ENCODE data around the gene MYL10.
"Not testable (repeated sequence)": the region's sequence is repeated elsewhere in the genome, so short reads cannot be mapped to it uniquely, and the experiment has no call there.

Gene MYL10

DNA sequence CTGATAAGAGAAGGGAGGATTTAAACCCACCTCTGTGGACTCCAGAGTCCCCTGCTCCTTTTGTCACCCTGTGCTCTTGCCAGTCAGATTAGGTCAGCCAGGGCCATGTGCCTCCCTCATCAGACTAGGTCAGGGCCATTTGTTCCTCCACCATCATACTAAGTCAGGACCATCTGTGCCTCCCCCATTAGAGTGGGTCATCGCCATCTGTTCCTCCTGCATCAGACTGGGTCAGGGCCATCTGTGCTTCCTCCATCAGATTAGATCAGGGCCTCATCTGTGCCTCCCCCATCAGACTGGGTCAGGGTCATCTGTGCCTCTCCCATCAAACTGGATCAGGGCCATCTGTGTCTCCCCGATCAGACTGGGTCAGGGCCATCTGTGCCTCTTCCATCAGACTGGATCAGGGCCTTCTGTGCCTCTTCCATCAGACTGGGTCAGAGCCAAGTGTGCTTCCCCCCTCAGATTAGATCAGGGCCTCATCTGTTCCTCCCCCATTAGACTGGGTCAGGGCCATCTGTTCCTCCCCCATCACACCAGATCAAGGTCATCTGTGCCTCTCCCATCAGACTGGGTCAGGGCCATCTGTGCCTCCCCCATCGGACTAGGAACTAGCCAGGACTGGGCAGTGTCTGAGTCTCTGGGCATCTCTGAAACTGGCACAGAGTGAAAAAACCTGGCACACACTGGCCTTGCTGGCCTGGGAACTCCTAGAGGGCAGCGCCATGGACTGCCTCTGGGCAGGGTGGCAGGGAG, 11.5 kb downstream of the MYL10 start:
- no peak for DNase-seq

DNA sequence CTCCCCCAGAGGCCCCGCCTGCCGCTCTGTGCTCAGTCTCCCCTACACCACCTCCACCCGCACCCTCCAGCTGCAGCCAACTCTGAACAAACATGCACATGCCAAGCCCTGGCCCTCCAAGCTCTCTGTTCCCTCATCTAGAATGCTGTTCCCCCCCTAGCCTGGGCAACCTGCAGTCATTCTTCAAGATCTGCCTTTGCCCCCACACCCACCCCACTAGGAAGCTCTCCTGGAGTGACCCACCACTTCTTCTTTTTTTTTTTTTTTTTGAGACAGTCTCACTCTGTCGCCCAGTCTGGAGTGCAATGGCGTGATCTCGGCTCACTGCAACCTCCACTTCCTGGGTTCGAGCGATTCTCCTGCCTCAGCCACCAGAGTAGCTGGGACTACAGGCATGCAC, 13.7 kb downstream of the MYL10 start:
- no peak for DNase-seq

DNA sequence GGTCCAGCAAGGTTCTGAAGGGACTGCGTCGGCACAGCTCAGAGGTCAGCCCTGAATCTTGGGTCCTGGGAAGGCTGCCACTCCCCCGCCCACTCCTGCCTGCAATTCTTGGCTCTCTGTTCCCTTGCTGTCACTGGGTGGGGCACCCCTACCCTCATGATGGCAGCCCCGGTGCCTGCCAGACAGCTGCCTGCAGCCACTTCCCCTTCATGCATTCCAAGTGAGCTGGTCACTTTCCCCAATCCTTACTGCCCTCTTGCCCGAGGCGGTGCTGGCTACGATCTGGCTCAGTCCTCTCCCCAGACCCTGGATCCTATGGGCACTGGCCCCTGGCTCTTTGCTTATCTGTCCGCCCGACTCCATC, 14.2 kb downstream of the MYL10 start:
- no peak for DNase-seq

DNA sequence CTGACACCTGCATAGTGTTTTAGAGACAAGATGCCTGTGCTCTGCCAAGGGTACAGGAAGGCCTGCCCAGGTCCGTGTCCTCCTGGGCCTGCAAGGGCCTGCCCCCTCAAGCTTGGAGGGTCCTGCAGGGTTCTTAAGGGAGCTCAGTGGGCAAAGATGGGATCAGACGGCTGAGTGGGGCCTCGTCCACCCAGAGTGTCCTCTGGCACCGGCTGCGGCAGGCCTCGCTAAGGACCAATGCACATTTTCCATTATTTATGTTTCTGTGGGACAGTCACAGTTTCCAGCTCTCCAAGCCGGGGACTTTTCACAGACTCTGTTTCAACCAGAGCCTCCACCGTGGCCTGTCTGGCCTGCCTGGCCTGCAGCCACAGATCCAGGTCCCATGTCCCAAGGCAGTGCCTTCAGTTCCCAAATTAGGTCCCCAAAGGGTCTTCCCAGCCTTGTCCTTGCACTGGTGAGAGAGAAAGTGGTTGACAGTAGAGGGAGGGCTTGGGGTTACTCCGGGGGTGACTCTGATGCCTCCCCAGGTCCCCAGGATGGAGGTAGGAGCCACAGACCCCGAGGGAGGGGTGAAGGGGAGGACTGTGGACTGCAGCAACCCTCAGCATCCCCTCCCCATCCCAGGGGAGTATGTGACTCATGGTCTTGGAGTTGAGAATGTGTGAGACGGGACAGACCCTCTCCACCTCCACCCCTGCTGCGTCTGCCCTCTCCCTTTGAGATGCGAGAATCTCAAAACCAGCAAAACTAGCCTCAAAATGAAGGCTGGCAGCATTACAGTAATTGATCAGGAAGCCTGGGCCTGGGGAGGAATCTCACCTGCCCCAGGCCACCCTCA, 14.8 kb downstream of the MYL10 start:
- DNase-seq, result no peak

DNA sequence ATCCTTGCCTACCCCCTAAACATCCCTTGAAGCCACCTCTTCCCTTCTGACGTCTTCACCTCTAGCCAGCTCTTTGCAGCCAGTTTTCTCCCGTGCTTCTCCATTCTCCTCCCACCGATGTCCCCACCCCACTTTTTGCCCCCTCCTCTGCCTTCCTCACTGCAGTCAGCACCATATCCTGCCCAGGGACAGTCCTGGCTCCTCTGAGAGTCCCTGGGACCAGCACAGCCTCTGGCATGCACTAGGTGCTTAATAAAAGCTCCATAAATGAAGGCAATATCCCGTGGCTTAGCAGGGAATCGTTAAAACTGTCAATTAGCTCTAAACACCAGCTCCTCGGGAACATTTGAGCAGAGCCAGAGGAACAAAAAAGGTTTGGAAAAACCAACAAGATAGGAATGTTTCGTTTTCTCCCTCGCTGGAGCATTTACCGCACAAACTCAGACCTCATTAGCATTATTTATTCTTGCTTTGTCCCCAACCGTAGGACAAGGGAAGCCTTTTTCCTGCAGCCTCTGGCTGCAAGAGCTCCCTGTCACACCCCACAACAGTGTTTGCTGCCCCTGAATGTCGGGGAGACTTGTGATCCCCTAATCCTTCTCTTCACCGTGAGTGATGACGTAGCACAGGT, 16.1 kb downstream of the MYL10 start:
- DNase-seq, result no peak

DNA sequence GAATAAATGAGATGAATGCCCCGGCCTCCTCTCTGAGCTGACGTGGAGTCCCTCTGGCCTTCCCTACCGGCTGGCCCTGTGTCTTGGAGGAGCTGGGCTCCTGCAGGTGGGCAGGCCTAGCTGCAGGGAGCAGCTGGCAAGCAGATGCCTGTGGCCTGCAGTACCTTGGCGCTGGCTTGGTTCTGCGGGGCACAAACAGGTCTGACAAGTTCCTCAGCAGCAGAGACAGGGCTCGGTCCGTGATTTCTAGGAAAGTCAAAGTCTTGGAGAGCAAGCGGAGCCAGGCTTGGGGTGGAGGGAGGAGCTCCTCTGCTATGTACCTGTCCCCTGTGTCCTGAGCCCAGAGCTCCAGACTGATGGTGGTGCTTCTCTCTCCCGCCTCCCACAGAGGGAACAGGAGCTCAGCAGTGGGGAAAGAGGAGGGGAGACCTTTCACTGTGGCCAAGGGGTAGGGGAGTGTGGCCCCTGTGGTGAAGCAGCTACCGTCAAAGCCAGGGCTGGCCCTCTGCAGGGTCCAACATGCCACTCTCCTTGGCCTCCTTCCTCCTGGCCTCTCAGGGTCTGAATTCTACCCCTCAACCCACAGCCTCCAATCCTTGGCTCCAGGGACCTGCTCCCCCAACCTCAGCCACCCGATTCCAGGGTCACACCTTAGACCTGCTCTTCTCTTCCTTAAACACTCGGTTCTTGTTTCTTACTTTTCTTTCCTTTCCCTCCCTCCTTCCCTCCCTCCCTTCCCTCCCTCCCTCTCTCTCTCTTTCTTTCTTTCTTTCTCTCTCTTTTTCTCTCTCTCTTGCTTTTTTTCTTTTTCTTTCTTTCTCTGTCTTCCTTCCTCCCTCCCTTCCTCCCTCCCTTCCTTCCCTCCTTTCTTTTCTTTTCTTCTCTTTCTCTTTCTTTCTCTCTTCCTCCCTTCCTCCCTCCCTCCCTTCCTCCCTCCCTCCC, 20.1 kb downstream of the MYL10 start:
- no peak for DNase-seq

DNA sequence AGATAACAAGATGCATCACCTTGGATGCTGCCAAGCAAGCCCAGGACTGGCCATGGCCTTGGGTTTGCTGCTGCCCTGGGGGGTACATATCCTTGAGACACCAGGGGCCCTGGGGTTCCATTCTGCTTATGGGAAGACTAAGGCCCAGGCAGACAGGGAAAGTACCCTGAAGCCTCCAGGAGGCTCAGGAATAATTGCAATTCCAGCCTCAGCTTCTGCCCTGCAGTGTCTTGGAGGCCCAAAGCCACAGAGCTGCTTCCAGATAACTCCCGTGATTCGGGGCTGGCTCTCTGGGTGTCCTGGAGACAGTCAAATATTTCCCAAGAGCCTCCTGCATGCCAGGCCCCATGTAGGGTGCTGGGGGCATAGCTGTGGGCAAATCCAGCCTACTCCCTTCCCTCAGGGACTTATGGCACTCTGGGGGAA, 22.6 kb downstream of the MYL10 start:
- no peak for DNase-seq

DNA sequence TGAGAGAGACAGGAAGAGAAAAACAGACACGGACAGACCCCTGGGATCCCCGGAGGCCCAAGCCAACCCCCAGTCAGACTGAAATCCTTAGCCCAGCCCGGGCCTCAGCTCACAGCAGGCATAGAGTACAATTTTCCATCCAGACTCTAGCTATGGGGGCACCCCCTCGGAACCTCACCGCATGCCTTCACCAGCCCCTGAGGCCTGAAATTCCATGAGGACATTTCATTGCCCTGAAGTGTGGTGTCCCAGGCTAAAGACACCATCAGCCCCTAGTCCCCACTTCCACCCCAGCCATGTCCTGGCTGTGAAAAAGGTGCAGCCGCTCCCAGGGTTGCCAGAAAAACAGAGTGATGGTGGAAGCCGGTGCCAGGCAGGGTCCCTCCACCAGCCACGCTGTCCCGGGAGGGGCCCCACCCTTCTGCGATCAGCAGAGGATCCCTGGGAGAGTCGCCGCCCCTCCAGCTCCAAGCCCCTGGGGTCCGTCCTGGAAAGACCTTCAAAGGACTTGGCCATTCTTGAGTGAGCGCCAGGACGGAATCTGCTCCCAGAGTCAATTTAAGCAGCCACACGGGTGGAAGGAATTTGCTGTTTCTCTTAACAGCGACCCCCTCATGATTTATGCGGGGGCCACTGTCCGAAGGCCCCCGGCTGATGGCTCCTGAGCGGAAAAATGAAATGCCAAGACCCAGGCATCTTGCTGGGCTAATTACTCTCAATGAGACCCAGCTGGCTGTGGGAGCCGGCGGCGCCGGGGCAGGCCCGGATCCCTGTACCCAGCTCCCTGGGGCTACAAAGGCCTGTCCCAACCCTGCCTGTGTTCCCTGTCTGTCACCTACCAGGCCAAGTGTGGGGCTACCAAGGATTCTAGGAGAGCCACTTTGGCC, 23.2 kb downstream of the MYL10 start:
- no peak for DNase-seq

DNA sequence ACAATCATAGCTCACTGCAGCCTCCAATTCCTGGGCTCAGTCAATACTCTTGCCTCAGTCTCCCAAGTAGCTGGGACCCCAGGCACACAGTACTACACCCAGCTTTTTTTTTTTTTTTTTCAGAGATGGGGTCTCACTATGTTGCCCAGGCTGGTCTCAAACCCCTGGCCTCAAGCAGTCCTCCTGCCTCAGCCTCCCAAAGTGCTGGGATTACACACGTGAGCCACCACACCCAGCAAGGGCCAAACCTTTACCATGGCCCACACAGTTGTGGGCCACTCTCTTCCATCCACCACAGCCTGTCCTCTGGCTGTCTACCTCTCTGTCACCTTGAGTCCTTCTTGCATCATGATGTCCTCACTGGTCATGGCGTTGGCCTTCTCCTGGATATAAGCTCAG, 24.2 kb downstream of the MYL10 start:
- DNase-seq, result not testable (repeated sequence)

DNA sequence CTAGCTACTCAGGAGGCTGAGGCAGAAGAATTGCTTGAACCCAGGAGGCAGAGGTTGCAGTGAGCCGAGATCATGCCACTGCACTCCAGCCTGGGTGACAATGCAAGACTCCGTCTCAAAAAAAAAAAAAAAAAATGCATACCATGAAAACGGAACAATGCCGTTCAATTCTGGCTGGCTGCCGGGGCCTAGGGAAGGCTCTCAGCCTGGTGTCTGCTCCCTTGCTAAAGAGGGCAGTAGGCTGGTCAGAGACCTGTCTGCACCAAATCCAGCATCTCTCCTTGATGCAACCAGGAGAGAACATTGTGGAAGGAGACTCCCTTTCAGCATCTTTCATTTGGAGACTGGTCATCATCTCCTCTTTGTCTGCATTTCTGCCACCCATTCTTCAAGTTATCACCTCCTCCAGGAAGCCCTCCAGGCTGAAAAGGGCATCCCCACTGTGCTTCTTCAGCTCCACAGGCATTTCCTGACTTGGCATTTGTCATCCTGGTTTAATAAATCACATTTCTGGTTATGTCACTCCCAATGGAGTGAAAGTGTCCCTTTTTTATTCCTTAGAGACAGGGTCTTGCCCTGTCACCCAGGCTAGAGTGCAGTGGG, 24.7 kb downstream of the MYL10 start:
- DNase-seq, result no peak

DNA sequence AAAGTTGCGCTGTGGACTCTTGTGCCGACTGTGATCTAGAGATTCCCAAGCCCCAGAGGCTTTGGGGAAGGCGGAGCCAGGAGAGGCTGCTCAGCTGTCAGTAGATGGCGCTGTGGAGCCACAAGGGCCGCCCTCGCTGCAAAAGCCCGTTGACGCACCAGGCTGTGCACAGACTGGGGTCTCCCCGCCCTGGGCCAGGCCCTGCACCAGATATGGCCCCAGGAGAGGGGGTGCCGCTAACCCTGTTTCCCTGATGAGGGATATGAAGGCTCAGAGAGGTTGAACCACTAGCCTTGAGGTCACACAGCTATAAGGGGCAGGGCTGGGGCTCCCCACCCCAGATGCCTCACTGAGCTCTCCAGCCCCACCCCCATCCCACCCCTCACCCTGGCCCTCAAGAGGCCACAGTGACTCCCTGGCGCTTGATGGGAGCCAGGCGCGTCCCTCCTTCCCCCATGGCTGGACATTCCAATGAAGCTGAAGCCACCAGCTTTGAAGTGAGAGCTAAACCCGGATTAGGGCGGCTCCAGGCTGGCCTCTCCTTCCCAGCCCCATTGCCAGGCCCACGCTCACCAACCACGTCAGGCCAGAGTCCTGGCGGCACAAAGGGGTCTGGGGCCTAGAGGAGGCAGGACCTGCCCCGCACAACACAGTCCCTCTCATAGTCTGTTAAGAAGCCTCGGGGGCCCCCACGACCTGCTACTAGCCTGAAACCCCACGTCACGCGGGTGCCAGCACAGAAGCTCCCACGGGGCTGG, 26.4 kb downstream of the MYL10 start:
- DNase-seq, result peak; percentile 73 to 80

DNA sequence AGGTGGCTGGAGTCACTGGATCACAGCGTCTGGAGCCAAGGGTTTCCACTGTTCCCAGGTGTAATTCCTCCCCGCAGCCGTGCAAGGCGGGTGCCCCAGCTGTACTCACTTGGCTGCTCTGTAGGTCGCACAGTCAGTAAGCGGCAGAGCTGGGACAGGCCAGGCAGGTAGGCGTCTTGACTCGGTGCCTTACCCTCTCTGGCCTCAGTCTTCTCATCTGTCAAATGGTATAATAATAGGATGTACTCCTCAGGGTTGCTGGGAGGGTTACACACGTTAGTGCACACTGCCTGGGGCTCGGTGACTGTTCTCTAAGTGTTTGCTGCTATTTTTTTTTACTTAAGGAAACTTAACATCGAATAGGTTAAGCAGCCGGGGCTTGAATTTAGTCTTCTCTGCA, 27.0 kb downstream of the MYL10 start:
- no peak for DNase-seq

DNA sequence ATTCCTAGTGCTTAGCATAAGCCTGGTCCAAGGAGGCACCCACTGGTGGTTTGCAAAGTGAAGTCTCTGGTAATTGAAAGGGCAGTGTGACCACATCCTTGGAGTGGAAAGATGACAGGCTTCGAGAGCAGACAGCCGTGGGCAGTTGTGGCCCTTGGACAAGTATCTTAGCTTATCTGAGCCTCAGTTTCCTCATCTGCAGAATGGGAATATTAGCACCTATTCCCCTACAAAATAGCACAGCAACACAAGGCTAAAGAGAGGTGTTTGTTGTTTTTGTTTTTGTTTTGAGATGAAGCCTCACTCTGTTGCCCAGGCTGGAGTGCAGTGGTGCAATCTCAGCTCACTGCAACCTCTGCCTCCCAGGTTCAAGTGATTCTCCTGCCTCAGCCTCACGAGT, 29.3 kb downstream of the MYL10 start:
- DNase-seq, result no peak

DNA sequence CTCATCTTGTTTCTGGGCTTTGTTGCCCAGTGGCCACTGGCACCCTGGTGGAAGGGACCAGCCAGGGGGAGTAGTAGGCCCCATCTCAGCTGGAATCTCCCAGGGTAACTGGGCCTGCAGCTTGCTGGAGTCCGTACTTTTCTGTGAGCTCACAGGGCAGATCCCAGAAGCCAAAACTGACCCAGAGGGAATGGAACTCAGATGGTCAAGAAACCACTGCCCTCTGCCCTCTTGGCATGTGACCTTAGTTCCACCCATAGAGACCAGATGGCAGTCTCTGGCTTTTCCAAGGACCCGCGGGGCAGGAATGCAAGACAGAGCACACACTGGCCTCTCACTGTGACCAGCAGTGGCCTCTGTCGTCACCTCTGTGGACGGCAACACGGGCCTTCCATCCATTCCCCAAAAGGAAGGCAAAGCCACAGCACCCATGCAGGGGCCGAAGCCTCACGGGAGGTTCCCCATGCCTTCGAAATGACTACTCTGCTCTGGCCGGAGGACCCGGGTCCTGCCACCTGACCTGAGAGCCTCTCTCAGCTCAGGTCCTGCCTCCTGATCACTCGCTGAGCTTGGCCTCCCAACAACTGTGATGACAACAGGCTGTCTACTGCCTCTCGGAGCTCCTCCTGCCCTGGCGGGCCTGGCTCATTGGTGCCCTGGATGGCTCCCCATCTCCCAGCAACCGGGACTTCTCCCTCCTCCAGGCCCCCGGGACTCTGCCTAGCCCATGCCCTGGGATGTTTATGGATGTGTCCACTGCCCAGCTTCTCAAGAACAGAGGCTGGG, 29.9 kb downstream of the MYL10 start:
- DNase-seq, result no peak

DNA sequence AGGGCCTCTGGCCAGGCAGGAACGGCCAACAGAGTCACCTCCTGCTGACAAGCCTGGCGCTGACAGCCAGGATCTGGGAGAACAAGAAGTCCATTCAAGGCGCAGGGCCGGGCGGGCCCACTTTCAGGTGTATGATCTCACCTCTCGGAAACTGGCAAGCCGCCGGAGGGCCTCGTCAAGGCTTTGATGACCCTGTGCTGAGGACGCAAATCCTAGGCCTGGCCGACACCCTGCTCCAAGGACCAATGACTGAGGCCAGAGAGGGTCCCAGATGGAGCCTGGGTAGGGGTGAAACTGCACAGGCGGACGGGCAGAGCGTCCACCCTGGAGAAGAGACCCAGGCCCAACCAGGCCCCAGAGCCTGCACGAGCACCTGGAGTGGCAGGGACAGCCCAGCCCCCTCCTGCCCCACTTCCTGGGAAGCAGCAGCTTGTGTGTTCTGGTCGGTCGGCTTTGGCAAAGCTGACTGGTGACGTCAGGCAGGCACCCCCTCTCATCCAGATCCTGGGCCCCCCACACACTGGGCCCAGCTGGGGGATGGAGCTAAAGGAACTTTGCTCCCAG, 30.6 kb downstream of the MYL10 start:
- no peak for DNase-seq

DNA sequence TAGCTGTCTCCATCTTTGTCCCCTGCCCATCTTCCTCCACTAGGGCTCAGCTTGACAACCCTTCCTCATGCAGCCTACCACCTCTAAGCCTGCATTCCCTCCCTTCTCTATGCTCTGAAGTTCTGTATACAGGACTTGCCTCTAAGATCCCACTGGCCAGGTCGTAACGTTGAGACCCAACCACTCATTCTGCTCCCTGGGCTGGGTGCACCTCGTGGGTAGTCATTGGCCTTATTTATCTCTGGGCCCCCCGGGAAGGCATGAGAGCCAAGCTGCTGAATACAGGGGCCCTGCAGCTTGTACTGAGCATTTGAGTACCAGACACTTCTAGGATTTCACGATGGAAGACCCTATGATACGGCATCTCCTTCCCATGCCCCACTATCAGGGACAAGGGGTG, 31.2 kb downstream of the MYL10 start:
- DNase-seq, result no peak

DNA sequence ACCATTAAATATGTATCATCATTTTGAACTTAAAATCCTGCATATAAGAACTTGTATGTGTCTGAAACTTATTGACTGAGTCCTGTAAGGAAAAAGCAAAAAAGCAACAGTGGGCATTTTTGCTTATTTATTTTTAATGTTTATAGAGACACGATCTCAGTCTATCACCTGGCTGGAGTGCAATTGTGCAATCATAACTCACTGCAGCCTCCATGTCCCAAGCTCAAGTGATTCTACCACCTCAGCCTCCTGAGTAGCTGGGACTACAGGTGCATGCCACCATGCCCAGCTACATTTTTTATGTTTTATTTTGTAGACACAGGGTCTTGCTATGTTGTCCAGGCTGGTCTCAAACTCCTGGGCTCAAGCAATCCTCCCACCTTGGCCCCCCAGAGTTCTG, 32.2 kb downstream of the MYL10 start:
- no peak for DNase-seq

DNA sequence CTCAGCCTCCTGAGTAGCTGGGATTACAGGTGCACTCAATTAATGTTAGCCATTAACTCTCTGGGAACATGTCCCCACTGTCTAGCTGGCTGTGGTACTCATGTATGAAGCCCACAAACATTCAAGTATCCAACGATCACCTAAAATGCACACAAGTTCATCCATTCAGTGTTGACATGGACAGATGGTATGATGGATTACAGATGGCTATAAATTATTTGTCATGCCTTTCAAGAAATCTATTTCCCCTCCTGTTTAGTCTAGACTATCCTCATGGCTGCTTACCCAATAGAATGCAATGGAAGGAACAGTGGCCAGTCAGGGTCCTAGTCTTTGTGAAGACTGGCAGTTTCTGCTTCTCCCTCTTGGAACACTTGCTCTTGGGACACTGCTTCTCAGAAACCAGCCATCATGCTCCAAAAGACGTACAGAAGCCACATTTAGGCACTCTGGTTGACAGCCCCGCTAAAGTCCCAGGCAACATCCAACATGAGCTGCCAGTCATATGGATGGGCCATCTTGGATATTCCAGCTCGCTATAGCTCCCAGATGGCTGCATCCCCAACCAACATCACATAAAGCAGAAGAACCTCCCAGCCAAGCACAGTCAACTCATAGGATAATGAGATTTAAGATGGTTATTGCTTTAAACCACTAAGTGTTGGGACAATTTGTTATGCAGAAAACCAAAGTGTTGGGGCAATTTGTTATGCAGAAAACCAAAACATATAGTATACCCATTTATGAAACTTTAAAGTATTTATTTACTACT, 33.1 kb downstream of the MYL10 start:
- DNase-seq, result no peak

DNA sequence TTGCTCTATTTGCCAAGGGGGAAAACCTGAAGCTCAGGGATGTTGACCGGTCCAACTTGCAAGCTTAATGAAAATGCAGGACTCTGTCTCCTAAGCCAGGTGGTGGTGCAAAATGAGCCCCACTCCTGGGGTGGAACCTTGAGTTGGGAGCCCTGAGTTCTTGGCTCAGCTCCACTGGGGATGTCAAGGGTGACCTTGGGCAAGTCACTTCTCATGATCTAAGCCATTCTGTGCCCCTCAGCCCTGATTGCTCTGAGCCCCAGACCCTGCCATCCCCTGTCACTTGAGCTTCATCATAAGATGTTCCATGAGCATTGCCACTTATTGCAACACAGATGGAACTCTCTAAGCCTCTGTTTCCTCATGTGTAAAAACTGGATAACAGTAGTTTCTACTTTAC, 33.9 kb downstream of the MYL10 start:
- DNase-seq, result no peak

Data from stimulated activated CD4-positive, alpha-beta T cell treated with anti-CD3 and anti-CD28 coated beads, Interleukin-2, amount 100 ng/mL, for 24 hours (primary cell).